HG03108 (cell line): ENCODE measurements around the gene MFRP.

Experiments used
- ATAC-seq: cut with Tn5 transposase; IDR thresholded peaks from one replicate; pipeline ENCODE4 v1.9.1; 2021; ENCODE audit warnings: moderate library complexity; ENCODE audit not compliant: unreplicated experiment

The MFRP gene

GRCh38 chr11:119359365-119360214, 13.1 kb upstream of the MFRP start:
- no peak for ATAC-seq

GRCh38 chr11:119357074-119357473, 10.6 kb upstream of the MFRP start:
- ATAC-seq, result no peak

- peak; percentile 66 for ATAC-seq
Observed at GRCh38 chr11:119356349-119357031, 10.0 kb upstream of the MFRP start.

- ATAC-seq, result no peak
Observed at GRCh38 chr11:119355091-119355843, 8.8 kb upstream of the MFRP start.

GRCh38 chr11:119352857-119353260, 6.4 kb upstream of the MFRP start:
- ATAC-seq, result no peak

GRCh38 chr11:119351232-119351631, 4.7 kb upstream of the MFRP start:
- no peak for ATAC-seq

GRCh38 chr11:119350302-119350701, 3.8 kb upstream of the MFRP start:
- ATAC-seq, result no peak

GRCh38 chr11:119347940-119348605, 1.6 kb upstream of the MFRP start:
- ATAC-seq, result no peak

GRCh38 chr11:119347242-119347641, 737 bp upstream of the MFRP start:
- no peak for ATAC-seq

- ATAC-seq, result no peak
Observed at GRCh38 chr11:119345685-119346084, 820 bp downstream of the MFRP start.

- ATAC-seq, result no peak
Observed at GRCh38 chr11:119344291-119345010, 2.1 kb downstream of the MFRP start.

- ATAC-seq, result no peak
Observed at GRCh38 chr11:119343726-119344125, 2.8 kb downstream of the MFRP start.

- ATAC-seq, result no peak
Observed at GRCh38 chr11:119342362-119343130, 4.0 kb downstream of the MFRP start.

GRCh38 chr11:119342023-119342300, 4.5 kb downstream of the MFRP start:
- no peak for ATAC-seq

GRCh38 chr11:119341222-119342022, 5.1 kb downstream of the MFRP start:
- no peak for ATAC-seq

- ATAC-seq, result no peak
Observed at GRCh38 chr11:119340335-119341221, 5.9 kb downstream of the MFRP start, which contains the start of gene C1QTNF5. C1QTNF5 (minus strand) TSS chr11:119340883; CDS start chr11:119340397, 486 bp downstream.

- ATAC-seq, result no peak
Observed at GRCh38 chr11:119339589-119340334, 6.7 kb downstream of the MFRP start.
